Esophagus squamous epithelium (tissue), 4 donors: Measurements from ENCODE around the gene MEIKIN.

ENCODE experiments used
- CTCF ChIP-seq, 6 experiments: fragments of 450-650 bp in 4 of 6; fragments of 200-600 bp in 2 of 6; sonication (generic) in 2 of 6; IDR thresholded peaks; one replicate each; pipeline ENCODE4 v1.5.1; 2016 to 2019; ENCODE audit warnings: antibody characterized with exemption in 6 of 6, mild to moderate bottlenecking in 4 of 6, moderate library complexity in 4 of 6
- POLR2A ChIP-seq, 4 donors: fragments of 450-650 bp; IDR thresholded peaks; one replicate each; pipeline ENCODE4 v1.6.1; 2017; ENCODE audit warnings: antibody characterized with exemption in 4 of 4, mild to moderate bottlenecking in 4 of 4, moderate library complexity in 3 of 4

GRCh38 chr5:131757830-131758519 lies 187.5 kb downstream of the MEIKIN start:
- TF ChIP-seq CTCF (IDR thresholded peaks at IDR 0.05): no peak
- no peak for TF ChIP-seq POLR2A (IDR thresholded peaks at IDR 0.05)
